Kidney epithelial cell (primary cell): ENCODE results near the gene TCAP. TPM values are rescaled to one million over a fixed set of nuclear protein-coding genes. Genes with fewer than 3 reads are reported as not detected.

Experiments used
- DNase-seq: peaks from one replicate; pipeline ENCODE4 v3.0.0-alpha.2; 2010; ENCODE audit warnings: low read depth
- H3K27me3 ChIP-seq: 2 replicates; pipeline ENCODE4 v1.6.0; 2011; ENCODE audit warnings: low read length; ENCODE audit not compliant: control insufficient read depth, insufficient read depth
- H3K36me3 ChIP-seq: 2 replicates; pipeline ENCODE4 v1.5.1; 2011; ENCODE audit warnings: low read length; ENCODE audit not compliant: control insufficient read depth, insufficient read depth
- H3K4me3 ChIP-seq: 2 replicates; pipeline ENCODE4 v1.5.1; 2011; ENCODE audit warnings: low read depth, mild to moderate bottlenecking, control low read depth, low read length
- total RNA-seq: library from RNA; depleted of rRNA; stranded (reverse); fragments of >200 nt; gene quantifications from 2 replicates; pipeline ENCODE4 v1.2.3, GENCODE V29; 2015
- TF ChIP-seq, protein P1 (sequence below): IDR thresholded peaks from 2 replicates; pipeline ENCODE4 v1.5.1; 2011; ENCODE audit warnings: mild to moderate bottlenecking, moderate library complexity, low read length, control low read depth, inconsistent platforms; ENCODE audit not compliant: insufficient read depth, poor library complexity, severe bottlenecking

TCAP gene
- total RNA-seq, 1 donor from 2014 or later = 0.84 TPM

DNA sequence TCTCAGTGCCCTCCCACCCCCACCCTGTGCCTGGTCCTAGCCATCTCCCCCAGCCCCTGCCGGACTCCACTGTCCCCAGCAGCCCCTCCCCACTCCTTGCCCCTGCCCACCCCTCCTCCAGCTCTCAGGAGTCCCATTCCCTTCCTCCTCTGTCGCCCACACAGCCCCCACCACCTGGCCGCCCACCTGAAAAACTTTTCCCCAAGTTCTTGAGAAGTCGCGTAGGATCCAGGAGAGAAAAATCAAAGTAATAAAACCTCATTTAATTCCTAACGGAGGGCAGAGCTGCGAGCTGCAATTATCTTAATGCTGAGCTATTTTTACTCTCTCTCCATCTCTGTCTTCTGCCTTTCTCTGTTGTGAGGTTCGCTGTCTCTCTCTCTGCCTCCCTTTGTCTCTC is 40.8 kb upstream of the TCAP start:
- no peaks in the 10 kb centered on the region for H3K36me3 ChIP-seq
- TF ChIP-seq, protein P1, sequence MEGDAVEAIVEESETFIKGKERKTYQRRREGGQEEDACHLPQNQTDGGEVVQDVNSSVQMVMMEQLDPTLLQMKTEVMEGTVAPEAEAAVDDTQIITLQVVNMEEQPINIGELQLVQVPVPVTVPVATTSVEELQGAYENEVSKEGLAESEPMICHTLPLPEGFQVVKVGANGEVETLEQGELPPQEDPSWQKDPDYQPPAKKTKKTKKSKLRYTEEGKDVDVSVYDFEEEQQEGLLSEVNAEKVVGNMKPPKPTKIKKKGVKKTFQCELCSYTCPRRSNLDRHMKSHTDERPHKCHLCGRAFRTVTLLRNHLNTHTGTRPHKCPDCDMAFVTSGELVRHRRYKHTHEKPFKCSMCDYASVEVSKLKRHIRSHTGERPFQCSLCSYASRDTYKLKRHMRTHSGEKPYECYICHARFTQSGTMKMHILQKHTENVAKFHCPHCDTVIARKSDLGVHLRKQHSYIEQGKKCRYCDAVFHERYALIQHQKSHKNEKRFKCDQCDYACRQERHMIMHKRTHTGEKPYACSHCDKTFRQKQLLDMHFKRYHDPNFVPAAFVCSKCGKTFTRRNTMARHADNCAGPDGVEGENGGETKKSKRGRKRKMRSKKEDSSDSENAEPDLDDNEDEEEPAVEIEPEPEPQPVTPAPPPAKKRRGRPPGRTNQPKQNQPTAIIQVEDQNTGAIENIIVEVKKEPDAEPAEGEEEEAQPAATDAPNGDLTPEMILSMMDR = no peak
- H3K4me3 ChIP-seq = no peak overlapping the region
- DNase-seq = no peak
- H3K27me3 ChIP-seq = peaks cover 67% of the 10 kb centered on the region

DNA sequence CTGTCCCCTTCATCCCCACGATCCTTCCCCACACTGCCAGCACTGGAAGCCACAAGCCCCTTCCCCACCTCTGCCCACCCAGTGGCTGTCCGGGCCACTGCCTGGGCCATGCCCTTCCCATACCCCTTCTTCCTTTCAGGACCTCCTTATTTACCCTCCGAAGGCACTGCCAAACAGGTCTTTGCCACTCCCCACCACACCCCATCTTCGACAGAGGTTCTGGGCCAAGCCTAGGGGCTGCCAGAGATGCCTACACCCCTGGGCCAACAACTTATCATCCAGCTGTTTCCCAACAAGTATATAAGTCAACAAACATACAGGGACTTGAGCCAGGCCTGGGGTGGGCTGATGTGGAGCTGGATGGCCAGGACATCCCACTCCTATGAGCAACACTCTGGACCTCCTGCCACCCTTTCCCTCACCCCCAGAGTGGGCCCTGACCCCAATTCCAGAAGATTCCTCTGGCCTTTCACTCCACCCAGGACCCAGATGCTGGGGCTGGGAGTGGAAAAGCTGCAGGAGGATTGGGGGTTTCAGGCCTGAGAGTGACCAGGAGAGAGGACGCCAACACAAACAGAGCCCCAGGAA is 39.9 kb upstream of the TCAP start:
- Histone ChIP-seq H3K27me3 (peaks cover 68% of the 10 kb centered on the region), H3K36me3 (no peaks in the 10 kb centered on the region), H3K4me3 (no peak overlapping the region)
- TF ChIP-seq, protein P1 = no peak
- no peak for DNase-seq

DNA sequence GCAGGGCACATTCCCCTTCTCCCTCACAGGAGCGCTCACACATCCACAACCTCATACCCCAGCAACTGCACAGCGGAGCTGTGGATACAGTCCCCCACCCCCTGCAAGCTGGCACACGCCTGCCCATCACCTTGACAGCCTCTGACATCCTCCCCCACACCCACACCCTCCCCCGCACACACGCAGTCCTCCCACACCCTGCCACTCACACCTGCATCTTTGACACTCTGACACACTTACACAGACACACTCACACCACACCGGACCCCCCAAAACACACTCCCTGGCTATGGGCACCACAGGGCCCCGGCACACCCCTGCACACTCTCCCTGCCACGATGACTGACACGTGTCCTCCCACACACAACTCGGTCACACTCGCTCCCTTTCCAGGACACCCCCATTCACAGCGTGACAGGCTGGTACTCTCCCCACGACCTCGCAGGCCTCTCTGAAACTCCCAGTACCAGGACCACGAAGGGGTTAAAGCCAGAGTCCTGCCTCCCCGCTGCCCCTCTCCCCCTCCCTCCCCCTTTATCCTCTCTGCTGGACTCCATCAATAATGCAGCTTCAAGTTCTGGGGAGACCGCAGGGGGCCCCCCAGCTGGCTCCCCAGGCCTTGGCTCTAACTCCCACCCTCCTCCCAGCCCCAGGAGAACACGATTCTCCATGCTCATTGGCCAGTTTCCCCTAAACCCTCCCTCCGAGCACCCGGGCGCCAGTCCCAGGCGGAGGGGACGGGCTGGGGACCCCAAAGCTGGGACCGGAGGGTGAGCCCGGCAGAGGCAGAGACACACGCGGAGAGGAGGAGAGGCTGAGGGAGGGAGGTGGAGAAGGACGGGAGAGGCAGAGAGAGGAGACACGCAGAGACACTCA is 38.7 kb upstream of the TCAP start, which contains the start of gene PPP1R1B:
Gene PPP1R1B, plus strand, starts transcription at position 782 of the 876 bp plus-strand sequence. CDS start 441 bp downstream, outside the sequence.
- no peaks in the 10 kb centered on the region for H3K36me3 ChIP-seq
- TF ChIP-seq, protein P1 = no peak
- H3K27me3 ChIP-seq = peaks cover 63% of the 10 kb centered on the region
- H3K4me3 ChIP-seq = no peak within 1 kb of the TSS
- DNase-seq = no peak

DNA sequence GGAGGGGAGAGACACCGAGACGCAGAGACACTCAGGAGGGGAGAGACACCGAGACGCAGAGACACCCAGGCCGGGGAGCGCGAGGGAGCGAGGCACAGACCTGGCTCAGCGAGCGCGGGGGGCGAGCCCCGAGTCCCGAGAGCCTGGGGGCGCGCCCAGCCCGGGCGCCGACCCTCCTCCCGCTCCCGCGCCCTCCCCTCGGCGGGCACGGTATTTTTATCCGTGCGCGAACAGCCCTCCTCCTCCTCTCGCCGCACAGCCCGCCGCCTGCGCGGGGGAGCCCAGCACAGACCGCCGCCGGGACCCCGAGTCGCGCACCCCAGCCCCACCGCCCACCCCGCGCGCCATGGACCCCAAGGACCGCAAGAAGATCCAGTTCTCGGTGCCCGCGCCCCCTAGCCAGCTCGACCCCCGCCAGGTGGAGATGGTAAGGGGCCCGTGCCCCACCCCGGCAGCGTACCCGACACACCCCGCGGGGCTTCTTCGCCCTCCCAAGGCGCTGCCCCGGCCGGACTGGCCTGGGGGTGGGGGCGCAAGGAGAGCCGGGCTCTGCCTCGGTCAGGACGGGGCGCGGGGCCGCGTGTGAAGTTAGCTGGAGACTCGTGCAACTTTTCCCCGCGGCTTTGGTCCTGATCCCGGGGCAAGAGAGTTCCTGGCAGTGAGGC is 38.0 kb upstream of the TCAP start:
- DNase-seq = no peak
- Histone ChIP-seq H3K27me3 (peaks cover 63% of the 10 kb centered on the region), H3K4me3 (no peak overlapping the region), H3K36me3 (no peaks in the 10 kb centered on the region)
- TF ChIP-seq, protein P1 = no peak

DNA sequence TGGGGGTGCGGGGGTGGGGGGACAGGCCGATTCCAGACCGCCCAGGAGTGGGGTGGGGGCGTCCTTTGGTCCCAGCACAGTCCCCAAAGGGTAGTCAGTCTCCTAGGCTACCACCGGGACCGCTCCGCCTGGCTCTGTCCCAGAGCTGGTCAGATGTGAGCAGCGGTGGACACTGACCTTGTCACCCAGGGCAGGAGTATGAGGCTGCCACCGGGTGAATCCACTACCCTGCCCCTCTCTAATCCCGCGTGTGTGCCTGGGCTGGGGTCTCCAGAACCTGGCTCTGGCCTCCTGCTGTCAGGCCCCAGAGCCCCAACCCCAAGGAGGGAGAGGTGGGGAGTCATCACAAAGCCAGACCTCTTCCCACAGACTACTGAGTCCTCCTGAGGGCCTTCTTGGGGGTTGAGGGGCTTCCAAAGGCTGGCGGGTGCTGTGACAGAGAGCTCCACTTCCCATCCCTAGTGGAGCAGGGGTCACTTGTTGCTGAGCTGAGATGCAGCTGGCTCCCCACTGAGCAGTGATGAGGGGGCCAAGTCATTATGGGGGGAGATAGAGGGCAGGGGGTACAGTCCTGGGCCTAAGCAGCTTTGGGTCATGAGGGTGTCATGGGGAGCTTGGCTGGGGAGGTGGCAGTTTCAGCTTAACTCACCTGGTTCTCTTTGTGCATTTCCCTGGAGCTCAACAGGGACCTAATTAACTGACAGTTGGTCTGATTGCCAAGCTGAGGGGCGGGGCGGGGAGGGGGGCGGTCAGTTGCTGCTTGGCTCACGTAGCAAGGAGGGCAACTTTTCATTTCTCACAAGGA is 37.2 kb upstream of the TCAP start:
- TF ChIP-seq, protein P1 = no peak
- Histone ChIP-seq H3K4me3 (no peak overlapping the region), H3K27me3 (peaks cover 67% of the 10 kb centered on the region), H3K36me3 (no peaks in the 10 kb centered on the region)
- no peak for DNase-seq
